Adrenal gland (tissue), 12 donors: ENCODE results near the gene SNRNP35. TPM values are rescaled to one million over a fixed set of nuclear protein-coding genes. Genes with fewer than 3 reads are reported as not detected.

Experiments used
- DNase-seq, 7 donors: peaks; one replicate each; pipeline ENCODE4 v3.0.0-alpha.2; 2019 to 2020
- H3K27ac ChIP-seq, 5 donors: fragments of 200-600 bp; sonication (generic) in 4 of 5; 1 replicate in 3 of 5; 2 replicates in 2 of 5; pipeline versions ENCODE4 v1.5.1 to v1.8.0; 2016 to 2020; ENCODE audit warnings: mild to moderate bottlenecking in 1 of 5
- H3K27me3 ChIP-seq: fragments of 200-600 bp; 2 replicates; pipeline ENCODE4 v1.8.0; 2021
- H3K36me3 ChIP-seq, 2 donors: fragments of 200-600 bp; replicated peaks in 1 of 2; 1 replicate in 1 of 2; 2 replicates in 1 of 2; pipeline versions ENCODE4 v1.5.1 to v1.8.0; 2018 to 2022
- H3K4me1 ChIP-seq, 2 donors: fragments of 200-600 bp; replicated peaks in 1 of 2; 1 replicate in 1 of 2; 2 replicates in 1 of 2; pipeline versions ENCODE4 v1.5.1 to v1.8.0; 2018 to 2021
- H3K4me3 ChIP-seq, 4 donors: fragments of 200-600 bp; sonication (generic) in 3 of 4; one replicate each; pipeline ENCODE4 v1.5.1; 2016 to 2018
- H3K9me3 ChIP-seq, 3 donors: fragments of 200-600 bp; sonication (generic) in 1 of 3; replicated peaks in 1 of 3; 1 replicate in 2 of 3; 2 replicates in 1 of 3; pipeline versions ENCODE4 v1.5.1 to v1.8.0; 2016 to 2021
- CTCF ChIP-seq, 6 experiments: fragments of 450-650 bp in 4 of 6; fragments of 200-600 bp in 2 of 6; sonication (generic) in 1 of 6; IDR thresholded peaks; 1 replicate in 5 of 6; 2 replicates in 1 of 6; pipeline versions ENCODE4 v1.5.1 to v1.8.0; 2016 to 2021; ENCODE audit warnings: antibody characterized with exemption in 6 of 6, mild to moderate bottlenecking in 2 of 6, moderate library complexity in 1 of 6
- POLR2A ChIP-seq, 2 donors: fragments of 450-650 bp; IDR thresholded peaks; one replicate each; pipeline ENCODE4 v1.6.1; 2017; ENCODE audit warnings: antibody characterized with exemption in 2 of 2, mild to moderate bottlenecking in 2 of 2, moderate library complexity in 1 of 2
- WGBS, 4 donors: extraction: QIAGEN DNeasy Blood & Tissue Kit in 2 of 4; methylation state at CpG; one replicate each; pipeline versions ENCODE4 v1.1.5 to v1.1.7; 2013 to 2017; 5-methylcytosine and 5-hydroxymethylcytosine counted together
- intact Hi-C, 2 donors: fragments of 100-400 bp; cut with DNase I; formaldehyde crosslinking; loops; one replicate each; pipeline versions ENCODE4 v1.14.1 to v1.15.0; 2022 to 2023
- polyA plus RNA-seq, 3 donors: library from polyadenylated mRNA; stranded (reverse); fragments of 200-250 nt in 2 of 3; fragments of 350-450 nt in 1 of 3; fragmentation: Illumina TruSeq in 1 of 3; extraction: RNeasy Lipid Tissue Mini Kit (QIAGEN cat#74804) in 1 of 3; gene quantifications; one replicate each; pipeline ENCODE4 v1.2.3, GENCODE V29; 2013 to 2014
- total RNA-seq, 9 donors: library from RNA; depleted of rRNA in 4 of 9; stranded (reverse); fragments of >200 nt in 4 of 9; fragments of 120-200 nt in 1 of 9; fragmentation: NEBNext Ultra II Directional in 1 of 9; extraction: Animal tissue kit (Norgen Biotek cat#: 25700) in 1 of 9; gene quantifications; one replicate each; pipeline versions ENCODE4 v1.1.0 to v1.2.4, GENCODE V29; 2013 to 2023
- donor health status: healthy with polysubstance abuse.
- donor health status: Bipolar disorder and iron deficiency.
- donor health status: DM: yes; HTN: yes; CAD: no.
- donor health status: DM: no; HTN: no; CAD: no.
- donor health status: DM: no; HTN: no; CAD: no.
- donor health status: DM: yes; HTN: yes; CAD: no.

Gene SNRNP35
- total and polyA plus RNA-seq, 12 donors = 12.5 to 157 (median 18.0) TPM

- Histone ChIP-seq H3K27me3 (no peaks in the 10 kb centered on the region), H3K9me3 (no peaks in the 10 kb centered on the region), H3K4me1 (peaks cover 6 to 33% of the 10 kb centered on the region in 2 donors), H3K4me3 (no peak overlapping the region), H3K36me3 (peaks cover 0 to under 1% of the 10 kb centered on the region in 2 donors), H3K27ac (peak overlapping the region in 1 of 5 donors; percentile 56)
- intact Hi-C loops = no loop called here
- no peak for TF ChIP-seq POLR2A (IDR thresholded peaks at IDR 0.05)
- no peak for TF ChIP-seq CTCF (IDR thresholded peaks at IDR 0.05)
- no peak for DNase-seq
- 93 to 97% (median 96%) methylated on average over 5 to 6 of the region's 6 CpGs for WGBS, 4 donors
Observed at GRCh38 chr12:123433615-123434014, 24.3 kb upstream of the SNRNP35 start.

- Histone ChIP-seq H3K27ac (peak overlapping the region in 3 of 5 donors; percentile 71 to 88 (median 85)), H3K9me3 (no peaks in the 10 kb centered on the region), H3K4me3 (peak overlapping the region in 2 of 4 donors; percentile 74 to 84), H3K4me1 (peaks cover 6 to 33% of the 10 kb centered on the region in 2 donors), H3K27me3 (no peaks in the 10 kb centered on the region), H3K36me3 (no peaks in the 10 kb centered on the region)
- no peak for TF ChIP-seq CTCF (IDR thresholded peaks at IDR 0.05)
- no peak for TF ChIP-seq POLR2A (IDR thresholded peaks at IDR 0.05)
- DNase-seq = no peak
- WGBS, 4 donors = 42 to 50% (median 43%) methylated on average over 5 of the region's 5 CpGs
- intact Hi-C loops = no loop called here
Observed at GRCh38 chr12:123435636-123436016, 22.3 kb upstream of the SNRNP35 start.

GRCh38 chr12:123436017-123436964 is 21.6 kb upstream of the SNRNP35 start, which contains the start of gene RILPL2:
RILPL2 (minus strand) TSS chr12:123436684; CDS start chr12:123436420, 264 bp downstream.
- no peaks in the 10 kb centered on the region for H3K9me3 ChIP-seq
- peaks cover 6 to 33% of the 10 kb centered on the region in 2 donors for H3K4me1 ChIP-seq
- intact Hi-C loops = no loop called here
- peak within 1 kb of the TSS in 4 of 5 donors; percentile 49 to 88 (median 78) for H3K27ac ChIP-seq
- peak within 1 kb of the TSS; percentile 30 to 84 (median 74) for H3K4me3 ChIP-seq
- no peaks in the 10 kb centered on the region for H3K36me3 ChIP-seq
- peak; percentile 87 to 93 (median 89) for DNase-seq
- 0 to 3% (median 1%) methylated on average over 6 to 69 of the region's 69 CpGs for WGBS, 4 donors
- no peaks in the 10 kb centered on the region for H3K27me3 ChIP-seq
- TF ChIP-seq POLR2A (IDR thresholded peaks at IDR 0.05) (peak; percentile 47 to 57), CTCF (IDR thresholded peaks at IDR 0.05) (peak in 3 of 6 experiments; percentile 2 to 23 (median 4))

GRCh38 chr12:123441523-123442164 is 16.3 kb upstream of the SNRNP35 start:
- 84 to 89% (median 87%) methylated on average over 13 of the region's 13 CpGs for WGBS, 4 donors
- H3K27ac ChIP-seq = no peak overlapping the region
- H3K27me3 ChIP-seq = no peaks in the 10 kb centered on the region
- no peaks in the 10 kb centered on the region for H3K36me3 ChIP-seq
- intact Hi-C loops = no loop called here
- H3K9me3 ChIP-seq = no peaks in the 10 kb centered on the region
- H3K4me3 ChIP-seq = no peak overlapping the region
- TF ChIP-seq POLR2A (IDR thresholded peaks at IDR 0.05) (no peak), CTCF (IDR thresholded peaks at IDR 0.05) (no peak)
- H3K4me1 ChIP-seq = peaks cover 0 to 18% of the 10 kb centered on the region in 2 donors
- DNase-seq = no peak
